ENCODE results near the gene GRIN2C. TPM values are rescaled to one million over a fixed set of nuclear protein-coding genes. Genes with fewer than 3 reads are reported as not detected.
A peak's percentile ranks its signal among the peaks of the same experiment; 100 is the strongest.

GRIN2C gene
- total and polyA plus RNA-seq, 9 of the 15 experiments (the other 6 are each of a cell fraction or from before 2014, with no cell fraction given) = under 0.01 to 0.33 (median 0.10) TPM; not detected in 2

GRCh38 chr17:74819801-74820436 lies 39.8 kb downstream of the GRIN2C start:
- in situ Hi-C loops (cut with MboI) = no loop called here
- ChIA-PET POLR2A (interaction anchor here (1.0 kb wide), 1 partner anchor 16 kb away, joined by 3 read pairs; no protein-coding TSS in a partner anchor), CTCF (ENCODE audit: low intra/inter-chr PET ratio) (no interaction called here)
- 79% methylated on average over 14 of the region's 16 CpGs for WGBS (ENCODE audit: insufficient coverage, low coverage, missing lambda C conversion rate)
- H4K20me1 ChIP-seq (replicated peaks; ENCODE audit: control insufficient read depth, insufficient read depth, low read length) = peaks cover 7% of the 10 kb centered on the region; the same call in 1 of the 2 replicates
- H3K4me1 ChIP-seq (replicated peaks in 1 of 2; ENCODE audit: control insufficient read depth in 2 of 2, insufficient read depth in 2 of 2, low read length in 2 of 2) = peaks cover 0 to 7% of the 10 kb centered on the region in 2 experiments; a peak in 1 of 5 replicates
- no peak overlapping the region for H3K4me3 ChIP-seq
- no peak overlapping the region for H2AFZ ChIP-seq (ENCODE audit: low read depth, low read length)
- H3K9me1 ChIP-seq (ENCODE audit: control insufficient read depth, insufficient read depth, low read length) = peaks cover 2% of the 10 kb centered on the region
- no TSS peak for BruUV-seq (replicated peaks)
- H3K36me3 ChIP-seq (ENCODE audit: control insufficient read depth, insufficient read depth, low read length) = no peaks in the 10 kb centered on the region
- no peaks in the 10 kb centered on the region for H3K79me2 ChIP-seq (ENCODE audit: control insufficient read depth, insufficient read depth, low read length)
- no peak for FAIRE-seq
- no peaks in the 10 kb centered on the region for H3K9me3 ChIP-seq (replicated peaks; ENCODE audit: control insufficient read depth, insufficient read depth, low read depth, low read length)
- no peaks in the 10 kb centered on the region for H3K27me3 ChIP-seq (ENCODE audit: control insufficient read depth in 2 of 2, insufficient read depth in 2 of 2, low read length in 2 of 2)
- intact Hi-C loops (cut with micrococcal nuclease) = no loop called here
- TF ChIP-seq ZNF766 (CRISPR knock-in tag; conservative IDR thresholded peaks at IDR 0.05) (no peak), NR2F6 (CRISPR knock-in tag; IDR thresholded peaks at IDR 0.05) (no peak), MTA1 (IDR thresholded peaks at IDR 0.05; ENCODE audit: borderline replicate concordance) (no peak), ESRRA (IDR thresholded peaks at IDR 0.05; ENCODE audit: borderline replicate concordance, low read depth) (no peak), CREBBP (IDR thresholded peaks at IDR 0.05; ENCODE audit: low read depth, low read length) (no peak), PCBP2 (IDR thresholded peaks at IDR 0.05; ENCODE audit: low read depth, low read length, poor library complexity, severe bottlenecking) (no peak)
- no peak for ATAC-seq
- no peak overlapping the region for H3K27ac ChIP-seq (ENCODE audit: extremely low read depth, low read depth, low read length)
- DNase-seq (ENCODE audit: extremely low read depth in 1 of 4, low spot score in 3 of 4) = no peak
- no peak overlapping the region for H3K4me2 ChIP-seq (ENCODE audit: insufficient read depth, low read length)
- H3K9ac ChIP-seq (ENCODE audit: insufficient read depth in 1 of 2, low read depth in 2 of 2, low read length in 2 of 2) = peak overlapping the region in 1 of 2 experiments; percentile 41; a peak in 2 of 4 replicates

Measured in K562 (cell line).